GM12801 (cell line): ENCODE data around the gene HEBP1.

Experiments used
- TF ChIP-seq, protein P1 (sequence below): IDR thresholded peaks from one replicate; pipeline ENCODE4 v1.5.1; 2011; ENCODE audit warnings: control low read depth; ENCODE audit not compliant: insufficient read length; ENCODE audit errors: extremely low read depth

Gene HEBP1

DNA sequence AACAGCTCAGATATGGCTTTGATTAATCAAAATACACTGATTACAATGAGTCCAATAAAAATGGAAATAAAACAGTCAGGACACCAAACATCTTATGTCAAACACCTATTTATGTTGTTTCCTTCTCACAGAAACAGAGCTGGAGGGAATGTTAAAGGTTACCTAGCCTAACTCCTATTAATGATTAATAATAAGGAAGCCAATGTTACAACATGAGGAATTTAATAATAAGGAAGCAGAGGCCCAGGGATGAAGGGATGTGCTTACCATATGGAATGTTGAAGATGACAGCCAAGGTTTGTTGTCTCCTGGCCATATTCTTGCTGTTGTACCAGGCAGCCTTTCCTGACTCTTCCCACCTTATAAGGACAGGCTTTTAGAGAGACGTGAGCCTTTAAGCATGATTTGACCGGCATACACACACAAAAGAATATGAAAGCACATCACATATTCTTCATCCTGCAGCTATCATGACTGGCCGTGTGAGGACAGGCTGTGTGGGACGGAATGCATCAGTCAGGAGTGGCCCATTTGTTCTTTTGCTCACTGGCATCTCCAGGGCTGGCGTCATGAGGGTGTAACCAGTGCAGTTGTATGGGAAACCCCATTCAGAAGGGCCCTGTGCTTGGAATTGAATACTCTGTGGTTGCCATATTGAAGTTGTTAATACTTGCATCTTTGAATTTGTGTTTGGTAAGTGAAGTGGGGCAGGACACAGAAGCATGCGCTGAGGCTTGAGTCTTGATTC lies 45.0 kb downstream of the HEBP1 start:
- TF ChIP-seq, protein P1, sequence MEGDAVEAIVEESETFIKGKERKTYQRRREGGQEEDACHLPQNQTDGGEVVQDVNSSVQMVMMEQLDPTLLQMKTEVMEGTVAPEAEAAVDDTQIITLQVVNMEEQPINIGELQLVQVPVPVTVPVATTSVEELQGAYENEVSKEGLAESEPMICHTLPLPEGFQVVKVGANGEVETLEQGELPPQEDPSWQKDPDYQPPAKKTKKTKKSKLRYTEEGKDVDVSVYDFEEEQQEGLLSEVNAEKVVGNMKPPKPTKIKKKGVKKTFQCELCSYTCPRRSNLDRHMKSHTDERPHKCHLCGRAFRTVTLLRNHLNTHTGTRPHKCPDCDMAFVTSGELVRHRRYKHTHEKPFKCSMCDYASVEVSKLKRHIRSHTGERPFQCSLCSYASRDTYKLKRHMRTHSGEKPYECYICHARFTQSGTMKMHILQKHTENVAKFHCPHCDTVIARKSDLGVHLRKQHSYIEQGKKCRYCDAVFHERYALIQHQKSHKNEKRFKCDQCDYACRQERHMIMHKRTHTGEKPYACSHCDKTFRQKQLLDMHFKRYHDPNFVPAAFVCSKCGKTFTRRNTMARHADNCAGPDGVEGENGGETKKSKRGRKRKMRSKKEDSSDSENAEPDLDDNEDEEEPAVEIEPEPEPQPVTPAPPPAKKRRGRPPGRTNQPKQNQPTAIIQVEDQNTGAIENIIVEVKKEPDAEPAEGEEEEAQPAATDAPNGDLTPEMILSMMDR = no peak

DNA sequence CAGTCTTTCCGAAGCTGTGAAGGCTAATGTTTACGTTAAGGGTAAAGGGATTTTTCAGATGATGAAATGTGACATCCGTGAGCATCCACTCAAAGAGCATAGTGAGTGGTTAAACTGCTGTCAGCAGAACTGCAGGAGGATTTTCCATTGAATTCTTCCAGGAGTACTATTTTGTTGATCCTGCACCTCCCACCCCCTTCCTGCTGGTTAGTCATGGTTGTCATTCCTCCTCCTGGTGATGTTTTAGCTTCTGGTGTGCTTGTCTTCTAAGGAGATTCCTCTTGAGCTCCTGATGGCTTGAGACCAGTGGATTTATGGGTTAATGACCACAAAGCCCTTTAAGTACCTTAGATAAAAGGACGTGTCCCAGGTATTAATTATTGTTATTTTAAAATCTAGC lies 45.7 kb downstream of the HEBP1 start:
- TF ChIP-seq, protein P1 = no peak

DNA sequence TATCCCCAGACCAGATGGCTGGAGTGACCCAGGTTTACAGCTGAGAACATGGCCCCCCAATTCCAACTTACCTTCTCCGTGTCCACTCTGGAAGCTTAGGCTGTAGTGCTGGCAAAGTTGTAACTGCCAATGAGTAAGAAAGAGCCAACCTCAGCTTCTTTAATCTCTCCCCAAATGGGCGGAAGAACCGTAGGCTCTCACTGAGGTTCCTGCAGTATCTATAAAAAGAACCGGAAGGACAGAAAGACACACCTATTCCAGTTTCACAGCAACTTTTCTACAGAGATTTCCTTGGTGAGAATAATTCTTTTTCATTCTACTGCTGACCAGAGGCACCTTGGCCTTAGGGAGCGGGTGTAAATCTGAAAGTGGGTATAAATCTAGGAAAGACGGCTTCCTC lies 48.0 kb downstream of the HEBP1 start, which contains the start of gene GPRC5D:
Gene GPRC5D, minus strand, starts transcription at position 135 of the 400 bp plus-strand sequence. CDS start 1,786 bp downstream, outside the sequence.
- TF ChIP-seq, protein P1 = no peak

DNA sequence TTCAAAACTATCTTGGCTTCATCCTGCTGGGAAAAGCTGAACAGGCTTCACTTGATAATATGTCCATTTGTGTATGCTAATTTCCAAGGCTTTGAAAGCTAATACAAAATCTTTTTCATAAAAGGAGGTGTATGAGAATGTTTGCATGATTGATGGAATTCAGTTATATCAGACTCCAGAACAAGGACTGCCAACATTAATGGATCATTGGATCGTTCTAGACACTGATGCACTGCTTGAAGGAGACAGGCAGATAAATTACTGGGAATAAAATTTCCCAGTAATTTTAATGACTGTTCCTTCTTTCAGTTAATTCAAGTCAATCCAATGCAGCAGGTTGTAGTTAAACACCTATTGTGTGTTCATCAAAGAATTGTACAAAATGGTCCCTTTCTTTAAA lies 48.6 kb downstream of the HEBP1 start:
- TF ChIP-seq, protein P1 = no peak

DNA sequence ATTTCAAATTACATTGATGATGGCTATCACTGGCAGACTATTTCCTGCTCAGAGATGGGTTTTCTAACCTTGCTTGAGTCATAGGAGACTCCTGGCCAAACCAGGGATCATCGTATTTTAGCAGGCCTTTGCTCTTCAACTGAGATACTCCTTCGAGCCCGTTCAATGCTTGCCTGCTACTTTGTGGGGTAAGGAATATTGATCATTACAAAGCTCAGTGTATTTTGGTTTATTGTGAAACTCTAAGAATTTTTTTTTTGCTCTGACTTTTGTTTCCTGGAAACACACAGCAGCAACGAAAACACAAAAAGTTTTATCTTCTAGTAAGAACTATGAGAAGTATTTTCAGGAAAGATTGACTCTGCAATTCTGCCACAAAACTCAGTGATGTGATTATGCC lies 52.2 kb downstream of the HEBP1 start:
- TF ChIP-seq, protein P1 = no peak

DNA sequence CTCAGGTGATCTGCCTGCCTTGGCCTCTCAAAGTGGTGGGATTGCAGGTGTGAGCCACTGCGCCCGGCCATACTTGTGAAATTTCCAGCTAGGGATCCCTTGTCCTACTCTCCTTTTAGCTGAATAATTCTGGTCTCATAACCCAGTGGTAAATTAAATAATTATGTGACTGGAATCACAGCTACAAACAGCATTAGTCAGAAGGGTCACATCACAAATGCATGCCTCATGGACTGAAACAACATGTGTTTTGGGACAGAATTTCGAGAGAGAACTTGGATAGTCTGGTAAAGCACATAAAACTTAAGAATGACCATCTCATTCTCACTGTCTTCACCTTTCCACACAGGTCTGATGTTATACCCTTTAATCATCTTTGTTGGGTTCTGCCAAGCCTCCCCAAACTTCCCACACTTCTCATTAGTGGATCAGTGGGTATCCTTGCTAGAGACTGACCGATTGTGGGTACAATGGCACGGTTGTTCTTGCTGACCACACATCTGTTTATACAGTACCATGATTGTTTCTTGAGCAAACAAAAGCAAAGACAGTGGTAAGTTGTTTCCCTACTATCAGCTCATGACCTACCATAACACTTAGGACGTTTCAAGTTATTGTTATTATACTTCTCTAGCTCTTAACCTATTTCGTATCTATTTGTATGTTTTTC lies 53.2 kb downstream of the HEBP1 start:
- TF ChIP-seq, protein P1 = no peak

DNA sequence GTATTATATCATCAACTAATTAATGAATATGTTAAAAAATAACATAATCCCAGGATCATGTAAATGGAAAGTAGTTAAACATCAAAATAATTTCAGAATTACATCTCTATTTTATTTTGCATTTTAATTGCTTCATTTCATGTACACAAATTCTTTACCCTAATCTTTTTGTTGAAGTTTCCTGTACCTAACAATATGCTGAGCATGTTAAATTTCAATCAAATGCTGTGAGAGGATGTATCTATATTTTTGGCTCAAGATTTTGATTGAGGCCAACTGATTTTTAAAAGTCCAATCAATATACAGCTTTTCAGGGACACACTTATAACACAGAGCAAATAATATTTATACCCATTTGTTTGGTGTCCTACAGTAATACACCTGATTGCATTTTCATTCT lies 54.5 kb downstream of the HEBP1 start:
- TF ChIP-seq, protein P1 = no peak
